Liver (tissue), 3 donors: ENCODE measurements around the gene CTNNA1.

Experiments
- CTCF ChIP-seq: fragments of 150-350 bp; IDR thresholded peaks from 2 replicates; pipeline ENCODE4 v1.5.1; 2017; ENCODE audit warnings: improper control_type of control experiment, low read depth, low read length; ENCODE audit not compliant: missing input control
- EGR1 ChIP-seq, 2 donors: IDR thresholded peaks; 2 replicates each; pipeline ENCODE4 v1.6.1; 2016 to 2018; ENCODE audit warnings: antibody characterized with exemption in 2 of 2, low read depth in 2 of 2
- FOXA2 ChIP-seq: IDR thresholded peaks from 2 replicates; pipeline ENCODE4 v1.6.1; 2016; ENCODE audit warnings: antibody characterized with exemption
- GABPA ChIP-seq, 2 donors: IDR thresholded peaks in 1 of 2; conservative IDR thresholded peaks in 1 of 2; 2 replicates each; pipeline ENCODE4 v1.6.1; 2016; ENCODE audit warnings: antibody characterized with exemption in 2 of 2, mild to moderate bottlenecking in 1 of 2, moderate library complexity in 1 of 2
- MAX ChIP-seq: IDR thresholded peaks from 2 replicates; pipeline ENCODE4 v1.6.1; 2016; ENCODE audit warnings: antibody characterized with exemption
- REST ChIP-seq: IDR thresholded peaks from 2 replicates; pipeline ENCODE4 v1.6.1; 2016; ENCODE audit warnings: antibody characterized with exemption, mild to moderate bottlenecking
- SP1 ChIP-seq: IDR thresholded peaks from 2 replicates; pipeline ENCODE4 v1.6.1; 2018; ENCODE audit warnings: antibody characterized with exemption, mild to moderate bottlenecking
- TAF1 ChIP-seq: conservative IDR thresholded peaks from 2 replicates; pipeline ENCODE4 v1.6.1; 2016; ENCODE audit warnings: antibody characterized with exemption, mild to moderate bottlenecking
- YY1 ChIP-seq: IDR thresholded peaks from 2 replicates; pipeline ENCODE4 v1.6.1; 2016; ENCODE audit warnings: antibody characterized with exemption, mild to moderate bottlenecking
- donor health status: healthy.
- donor health status: healthy.

GRCh38 chr5:138875946-138876345 lies 122.7 kb downstream of the CTNNA1 start:
- TF ChIP-seq CTCF, result no peak
- no peak for TF ChIP-seq YY1
- no peak for TF ChIP-seq MAX
- TF ChIP-seq SP1, result no peak
- TF ChIP-seq REST, result no peak
- no peak for TF ChIP-seq GABPA (IDR thresholded peaks at IDR 0.05 in 1 of 2, conservative IDR thresholded peaks at IDR 0.05 in 1 of 2)
- TF ChIP-seq FOXA2, result no peak
- no peak for TF ChIP-seq EGR1 (IDR thresholded peaks at IDR 0.05; ENCODE audit: low read depth in 2 of 2)
- no peak for TF ChIP-seq TAF1
